K562 (cell line): ENCODE measurements around the gene CD37.

Experiments
- AFF4 ChIP-seq: sonication (generic); formaldehyde crosslinking; IDR thresholded peaks from 2 replicates; pipeline ENCODE4 v1.8.0; 2023; ENCODE audit warnings: mild to moderate bottlenecking, missing genetic modification reagents
- CBX3 ChIP-seq, 2 experiments: IDR thresholded peaks; 1 replicate in 1 of 2; 2 replicates in 1 of 2; pipeline ENCODE4 v1.6.1; 2012; ENCODE audit warnings: inconsistent platforms in 2 of 2, low read length in 2 of 2, borderline replicate concordance in 1 of 2, control low read depth in 1 of 2
- CTCF ChIP-seq, 3 experiments: IDR thresholded peaks in 2 of 3; conservative IDR thresholded peaks in 1 of 3; 2 replicates each; pipeline ENCODE4 v1.5.1; 2011 to 2012; ENCODE audit warnings: low read length in 3 of 3, mild to moderate bottlenecking in 3 of 3, control low read depth in 2 of 3, improper control_type of control experiment in 1 of 3, inconsistent platforms in 1 of 3, low read depth in 1 of 3, mixed read lengths in 1 of 3, moderate library complexity in 1 of 3; ENCODE audit not compliant: insufficient read depth in 2 of 3
- MAFK ChIP-seq: IDR thresholded peaks from 2 replicates; pipeline ENCODE4 v1.6.1; 2011; ENCODE audit warnings: low read length, improper control_type of control experiment
- POLR2A ChIP-seq: fragments of 450-650 bp; conservative IDR thresholded peaks from 2 replicates; pipeline ENCODE4 v1.6.1; 2016
- TOE1 ChIP-seq, 2 experiments: fragments of 450-650 bp in 1 of 2; sonication (generic) in 1 of 2; formaldehyde crosslinking in 1 of 2; IDR thresholded peaks; 2 replicates each; pipeline versions ENCODE4 v1.7.1 to v1.8.0; 2016 to 2022; ENCODE audit warnings: borderline replicate concordance in 2 of 2, mild to moderate bottlenecking in 2 of 2, antibody characterized with exemption in 1 of 2, inconsistent platforms in 1 of 2, low read depth in 1 of 2, missing genetic modification reagents in 1 of 2, moderate library complexity in 1 of 2
- ZKSCAN1 ChIP-seq: fragments of 150-350 bp; IDR thresholded peaks from 2 replicates; pipeline ENCODE4 v1.6.1; 2016; ENCODE audit warnings: low read depth, low read length
- ZNF175 ChIP-seq: fragments of 200-800 bp; sonication (Bioruptor generic); IDR thresholded peaks from 2 replicates; pipeline ENCODE4 v1.6.1; 2016; ENCODE audit warnings: low read depth, mild to moderate bottlenecking, missing genetic modification characterization, missing compliant biosample characterization
- TF ChIP-seq, protein P1 (sequence below): sonication (generic); formaldehyde crosslinking; IDR thresholded peaks from 2 replicates; pipeline ENCODE4 v1.8.0; 2022; ENCODE audit warnings: mild to moderate bottlenecking, missing genetic modification reagents

- TF ChIP-seq POLR2A (no peak), CBX3 (IDR thresholded peaks at IDR 0.05; ENCODE audit: borderline replicate concordance in 1 of 2, low read length in 2 of 2) (no peak), AFF4 (CRISPR knock-in tag) (no peak), TOE1 (IDR thresholded peaks at IDR 0.05; ENCODE audit: borderline replicate concordance) (no peak), TOE1 (CRISPR knock-in tag; IDR thresholded peaks at IDR 0.05; ENCODE audit: borderline replicate concordance, low read depth) (no peak), MAFK (no peak), ZKSCAN1 (no peak), CTCF (IDR thresholded peaks at IDR 0.05 in 2 of 3, conservative IDR thresholded peaks at IDR 0.05 in 1 of 3; ENCODE audit: insufficient read depth in 2 of 3, low read depth in 1 of 3, low read length in 3 of 3) (no peak), ZNF175 (CRISPR knock-in tag) (no peak)
- TF ChIP-seq, protein P1, sequence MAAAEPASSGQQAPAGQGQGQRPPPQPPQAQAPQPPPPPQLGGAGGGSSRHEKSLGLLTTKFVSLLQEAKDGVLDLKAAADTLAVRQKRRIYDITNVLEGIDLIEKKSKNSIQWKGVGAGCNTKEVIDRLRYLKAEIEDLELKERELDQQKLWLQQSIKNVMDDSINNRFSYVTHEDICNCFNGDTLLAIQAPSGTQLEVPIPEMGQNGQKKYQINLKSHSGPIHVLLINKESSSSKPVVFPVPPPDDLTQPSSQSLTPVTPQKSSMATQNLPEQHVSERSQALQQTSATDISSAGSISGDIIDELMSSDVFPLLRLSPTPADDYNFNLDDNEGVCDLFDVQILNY (CRISPR knock-in tag), result no peak
Measured at GRCh38 chr19:49362929-49363267, 27.7 kb downstream of the CD37 start.
